GM18505 (cell line): ENCODE data around the gene DAAM1.

Source experiments
- ATAC-seq: cut with Tn5 transposase; IDR thresholded peaks from one replicate; pipeline ENCODE4 v1.9.1; 2021; ENCODE audit not compliant: unreplicated experiment
- POLR2A ChIP-seq: IDR thresholded peaks from 4 replicates; pipeline ENCODE4 v1.6.1; 2011; ENCODE audit warnings: borderline replicate concordance; ENCODE audit not compliant: insufficient read depth, insufficient read length; ENCODE audit errors: extremely low read depth

DAAM1 gene

GRCh38 chr14:59175404-59175803 is 13.1 kb upstream of the DAAM1 start:
- peak; percentile 99 for ATAC-seq
- TF ChIP-seq POLR2A, result no peak

- no peak for ATAC-seq
- no peak for TF ChIP-seq POLR2A
Observed at GRCh38 chr14:59176765-59177164, 11.7 kb upstream of the DAAM1 start.

GRCh38 chr14:59177262-59177661 is 11.2 kb upstream of the DAAM1 start:
- no peak for ATAC-seq
- TF ChIP-seq POLR2A, result no peak

- ATAC-seq, result no peak
- no peak for TF ChIP-seq POLR2A
Observed at GRCh38 chr14:59181791-59182190, 6.7 kb upstream of the DAAM1 start.

GRCh38 chr14:59182641-59183040 is 5.8 kb upstream of the DAAM1 start:
- no peak for TF ChIP-seq POLR2A
- ATAC-seq, result no peak

- ATAC-seq, result no peak
- TF ChIP-seq POLR2A, result no peak
Observed at GRCh38 chr14:59183150-59183549, 5.3 kb upstream of the DAAM1 start.

- TF ChIP-seq POLR2A, result no peak
- ATAC-seq, result no peak
Observed at GRCh38 chr14:59184396-59184795, 4.1 kb upstream of the DAAM1 start.

- no peak for ATAC-seq
Observed at GRCh38 chr14:59185676-59186075, 2.8 kb upstream of the DAAM1 start.

GRCh38 chr14:59186306-59186705 is 2.2 kb upstream of the DAAM1 start:
- no peak for ATAC-seq
- TF ChIP-seq POLR2A, result no peak

More at GRCh38 chr14:59185676-59186075, 2.8 kb upstream of the DAAM1 start:
- no peak for TF ChIP-seq POLR2A

GRCh38 chr14:59187118-59187517 is 1.3 kb upstream of the DAAM1 start:
- no peak for ATAC-seq
- no peak for TF ChIP-seq POLR2A

GRCh38 chr14:59187802-59188460 is 536 bp upstream of the DAAM1 start:
- ATAC-seq, result peak; percentile 20

GRCh38 chr14:59189091-59189785 is 771 bp downstream of the DAAM1 start:
- no peak for TF ChIP-seq POLR2A
- ATAC-seq, result peak; percentile 10

More at GRCh38 chr14:59187802-59188460, 536 bp upstream of the DAAM1 start:
- TF ChIP-seq POLR2A, result no peak

- no peak for TF ChIP-seq POLR2A
- peak; percentile 47 for ATAC-seq
Observed at GRCh38 chr14:59189786-59190368, 1.4 kb downstream of the DAAM1 start.

GRCh38 chr14:59190372-59190771 is 1.9 kb downstream of the DAAM1 start:
- ATAC-seq, result no peak
- TF ChIP-seq POLR2A, result no peak
